Measurements from ENCODE around the gene COX10. TPM values are rescaled to one million over a fixed set of nuclear protein-coding genes. Genes with fewer than 3 reads are reported as not detected.

The COX10 gene
- total RNA-seq, 1 donor from 2014 or later, result 29.7 TPM

DNA sequence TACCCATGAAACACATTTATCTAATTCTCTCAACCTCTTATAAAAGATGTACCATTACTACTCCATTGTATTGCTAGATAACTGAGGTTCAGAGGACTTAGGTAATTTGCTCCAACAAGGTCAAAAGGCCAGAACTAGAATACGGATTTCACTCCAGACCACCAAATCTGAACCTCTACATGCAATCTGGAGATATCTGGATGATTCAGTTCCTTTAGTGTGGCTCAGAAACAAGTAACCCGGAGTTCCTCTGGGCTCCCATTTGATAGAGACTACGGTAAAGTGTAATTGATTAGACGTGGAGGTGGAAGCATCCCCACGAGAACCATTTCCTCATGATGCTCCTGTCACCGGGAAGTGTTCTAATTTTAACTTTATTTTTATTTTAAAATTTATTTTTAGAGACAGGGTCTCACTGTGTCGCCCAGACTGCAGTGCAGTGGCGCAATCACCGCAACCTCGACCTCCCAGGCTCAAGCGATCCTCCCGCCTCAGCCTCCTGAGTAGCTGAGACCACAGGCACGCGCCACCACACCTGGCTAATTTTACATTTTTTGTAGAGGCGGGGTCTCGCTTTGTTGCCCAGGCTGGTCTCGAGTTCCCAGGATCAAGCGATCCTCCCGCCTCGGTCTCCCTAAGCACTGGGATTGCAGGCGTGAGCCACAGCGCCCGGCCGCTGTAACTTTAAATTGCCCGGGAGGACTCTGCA lies 608 bp upstream of the COX10 start:
- intact Hi-C loops (cut with micrococcal nuclease), result loop anchor here (1.0 to 2.0 kb wide), 4 partner anchors 22 to 233 kb away; partner anchors contain the start of gene HS3ST3B1

GRCh38 chr17:14070344-14070984 lies 1.2 kb downstream of the COX10 start:
- intact Hi-C loops (cut with micrococcal nuclease), result no loop called here

GRCh38 chr17:14072881-14073280 lies 3.6 kb downstream of the COX10 start:
- intact Hi-C loops (cut with micrococcal nuclease), result no loop called here

DNA sequence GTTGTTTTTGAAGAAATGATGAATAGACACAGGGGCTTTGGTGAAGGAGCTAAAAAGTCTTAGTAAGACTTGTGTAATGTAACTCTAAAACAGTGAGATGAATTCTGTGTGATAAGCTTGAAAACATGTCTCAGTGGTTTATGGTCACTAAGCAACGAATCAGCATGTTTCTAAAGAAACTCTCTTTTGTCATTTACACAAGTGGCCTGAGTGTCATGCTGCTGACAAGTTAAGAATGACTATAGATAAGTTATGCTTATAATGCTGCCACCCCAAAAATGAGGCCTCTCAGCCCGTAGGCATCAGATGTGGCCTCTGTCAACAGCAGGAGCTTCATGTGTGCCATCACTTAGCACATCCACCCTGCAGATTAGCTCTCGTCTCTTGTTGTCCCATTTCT lies 8.7 kb downstream of the COX10 start:
- intact Hi-C loops (cut with micrococcal nuclease), result no loop called here

GRCh38 chr17:14080847-14081251 lies 11.5 kb downstream of the COX10 start:
- intact Hi-C loops (cut with micrococcal nuclease), result no loop called here

GRCh38 chr17:14082848-14083247 lies 13.5 kb downstream of the COX10 start:
- intact Hi-C loops (cut with micrococcal nuclease), result no loop called here

DNA sequence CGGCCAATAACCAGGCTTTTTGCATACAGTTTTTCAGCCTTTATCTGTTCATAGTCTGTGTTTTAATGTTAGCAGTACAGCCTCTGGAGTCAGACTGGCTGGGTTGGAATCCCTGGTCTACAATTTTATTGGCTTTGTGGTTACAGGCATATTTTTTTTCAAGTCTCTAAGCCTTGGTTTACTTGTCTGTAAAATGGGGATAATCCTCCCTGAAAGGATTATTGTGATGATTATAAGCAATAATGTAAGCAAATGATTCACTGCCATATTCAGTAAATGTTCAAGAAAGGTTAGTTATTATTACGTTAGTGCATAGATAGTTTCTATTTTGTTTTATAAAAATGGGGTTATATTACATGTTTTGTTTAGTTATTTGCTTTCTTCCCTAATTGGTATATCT lies 15.7 kb downstream of the COX10 start:
- intact Hi-C loops (cut with micrococcal nuclease), result no loop called here

DNA sequence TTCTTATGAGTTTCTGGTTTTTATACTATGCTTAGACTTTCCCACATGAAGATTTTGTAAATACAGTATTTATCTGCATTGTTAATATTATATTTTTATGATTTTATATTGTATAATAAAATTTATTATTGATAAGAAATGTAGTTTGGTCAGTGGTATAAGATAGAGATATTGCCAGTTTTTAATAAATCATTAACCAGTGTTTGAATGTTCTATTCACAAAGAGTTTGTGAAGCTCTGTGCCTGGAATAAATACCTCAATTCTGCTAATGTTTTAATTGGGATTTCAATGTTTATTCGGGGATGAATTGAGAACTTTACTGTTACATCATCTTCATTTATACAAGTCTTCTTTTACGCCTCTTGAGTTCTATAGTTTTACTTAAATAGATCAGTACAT lies 16.9 kb downstream of the COX10 start:
- intact Hi-C loops (cut with micrococcal nuclease), result no loop called here

- intact Hi-C loops (cut with micrococcal nuclease), result no loop called here
These were observed 19.9 kb downstream of the COX10 start for GRCh38 chr17:14089179-14089578.

- intact Hi-C loops (cut with micrococcal nuclease), result no loop called here
These were observed 22.1 kb downstream of the COX10 start for GRCh38 chr17:14091367-14091766.

DNA sequence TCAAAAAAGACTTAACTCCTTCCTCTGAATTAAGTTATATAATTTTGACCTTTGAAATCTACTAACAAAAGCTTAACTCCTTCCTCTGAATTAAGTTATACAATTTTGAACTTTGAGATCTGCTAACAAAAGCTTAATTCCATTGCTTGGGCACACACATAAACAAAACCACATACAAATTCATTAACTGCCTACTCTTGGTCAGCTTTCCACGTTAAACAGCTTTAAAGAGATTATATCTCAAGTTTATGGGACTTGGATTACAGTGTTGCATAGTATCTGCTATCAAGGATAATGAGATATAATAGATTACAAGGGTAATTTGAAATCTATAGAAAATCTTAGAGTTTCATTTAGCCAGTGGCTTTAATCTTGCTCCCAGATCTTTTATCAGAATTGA lies 23.5 kb downstream of the COX10 start:
- intact Hi-C loops (cut with micrococcal nuclease), result no loop called here

- intact Hi-C loops (cut with micrococcal nuclease), result no loop called here
These were observed 25.6 kb downstream of the COX10 start for GRCh38 chr17:14094676-14095601.

GRCh38 chr17:14095631-14096030 lies 26.3 kb downstream of the COX10 start:
- intact Hi-C loops (cut with micrococcal nuclease), result no loop called here

- intact Hi-C loops (cut with micrococcal nuclease), result no loop called here
These were observed 28.9 kb downstream of the COX10 start for GRCh38 chr17:14098246-14098645.

DNA sequence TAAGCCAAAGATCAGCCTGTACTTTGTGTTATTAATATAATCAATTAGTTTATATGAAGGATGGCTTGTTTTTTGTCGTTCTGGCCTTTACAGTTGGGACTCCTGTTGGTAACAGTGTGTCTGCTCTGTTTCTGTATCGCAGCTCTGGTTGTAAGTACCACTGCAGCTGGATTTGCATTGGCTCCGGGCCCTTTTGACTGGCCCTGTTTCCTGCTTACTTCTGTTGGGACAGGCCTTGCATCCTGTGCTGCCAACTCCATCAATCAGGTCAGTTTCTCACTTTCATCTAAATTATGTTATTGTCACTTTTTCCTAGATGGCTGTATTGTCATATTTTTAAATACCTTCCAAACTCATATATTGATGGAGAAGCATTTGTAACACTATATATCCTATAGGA lies 32.7 kb downstream of the COX10 start:
- intact Hi-C loops (cut with micrococcal nuclease), result no loop called here

DNA sequence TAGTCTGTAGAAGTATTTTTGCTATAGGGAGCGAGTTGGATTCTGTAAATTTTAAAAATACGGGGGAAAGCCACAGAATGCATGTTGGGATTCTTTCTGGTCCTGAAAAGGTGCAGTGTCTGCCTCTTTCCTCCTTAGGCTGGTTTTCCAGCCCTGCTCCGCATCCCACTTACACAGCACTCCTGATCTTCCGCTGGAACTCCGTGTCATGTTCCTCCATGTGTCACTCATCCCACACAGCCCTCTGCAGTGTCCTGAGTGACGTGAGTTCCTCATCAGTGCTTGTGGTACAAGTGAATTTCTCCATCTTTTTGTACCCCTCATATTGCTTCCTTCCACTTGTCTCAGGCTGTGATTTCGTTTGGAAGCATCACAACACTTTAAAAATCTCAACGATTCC lies 34.5 kb downstream of the COX10 start:
- intact Hi-C loops (cut with micrococcal nuclease), result no loop called here

DNA sequence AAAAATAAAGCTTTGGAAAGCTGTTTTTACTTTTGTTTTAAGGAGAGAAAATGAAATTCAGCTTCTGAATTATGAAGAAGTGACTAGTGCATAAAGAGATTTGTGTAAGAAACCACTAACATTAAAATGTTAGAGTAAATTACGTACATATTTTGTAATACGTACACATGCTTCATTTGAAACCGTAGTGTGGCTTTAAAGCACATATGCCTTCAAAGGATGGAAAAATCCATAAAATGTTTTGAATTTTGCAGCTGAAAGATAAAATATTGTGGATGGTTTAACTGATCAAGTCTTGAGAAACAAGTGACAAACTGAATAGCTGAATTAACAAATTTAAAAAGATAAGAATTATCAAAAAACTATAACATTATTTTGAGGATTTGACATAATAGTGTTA lies 35.4 kb downstream of the COX10 start:
- intact Hi-C loops (cut with micrococcal nuclease), result no loop called here

GRCh38 chr17:14107889-14108288 lies 38.6 kb downstream of the COX10 start:
- intact Hi-C loops (cut with micrococcal nuclease), result no loop called here

- intact Hi-C loops (cut with micrococcal nuclease), result no loop called here
These were observed 43.1 kb downstream of the COX10 start for GRCh38 chr17:14112407-14112806.

- intact Hi-C loops (cut with micrococcal nuclease), result no loop called here
These were observed 43.8 kb downstream of the COX10 start for GRCh38 chr17:14113137-14113536.

DNA sequence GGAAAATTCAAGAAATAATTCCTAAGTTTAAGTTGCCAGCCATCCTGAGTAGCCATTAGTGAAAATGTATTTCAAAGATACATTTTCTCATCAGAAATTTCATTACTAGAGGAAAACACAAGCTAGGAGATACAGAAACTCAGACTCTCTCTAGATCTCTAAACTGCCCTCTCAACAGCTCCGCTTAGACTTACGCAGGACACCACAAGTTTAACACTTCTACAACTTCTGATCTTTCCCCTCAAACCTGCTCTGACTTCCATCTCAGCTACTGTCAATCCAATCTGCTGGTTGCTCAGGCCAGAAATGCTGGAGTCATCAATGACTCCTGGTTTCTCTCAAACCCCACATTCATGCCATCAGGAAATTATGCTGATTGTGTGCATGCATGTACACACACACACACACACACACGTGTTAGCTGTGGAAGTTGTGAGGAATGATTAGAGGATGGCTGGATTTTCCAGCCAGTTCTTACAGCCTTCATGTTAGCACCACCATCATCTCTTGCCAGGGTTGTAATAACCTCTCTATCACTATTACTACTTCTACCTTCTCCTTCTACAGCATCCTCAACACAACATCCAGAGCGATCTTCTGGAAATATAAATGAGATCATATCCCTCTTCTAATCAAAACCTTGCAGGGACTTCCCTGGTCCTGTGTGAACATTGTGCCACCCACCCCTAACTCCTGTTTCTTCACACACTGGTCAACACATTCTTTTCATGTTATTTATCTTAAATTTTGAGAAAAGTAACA lies 47.1 kb downstream of the COX10 start:
- intact Hi-C loops (cut with micrococcal nuclease), result no loop called here

Data from T-helper 2 cell treated with Interferon-gamma antibody and Interleukin-4, amounts not matched to agents 100 ng/mL and 5 ng/mL, for 36 hours (primary cell).